Skeletal muscle satellite cell (primary cell): ENCODE results near the gene RASAL2.
A peak's percentile ranks its signal among the peaks of the same experiment; 100 is the strongest.
"Not testable (repeated sequence)": the region's sequence is repeated elsewhere in the genome, so short reads cannot be mapped to it uniquely, and the experiment has no call there.

ENCODE experiments used
- H3K27me3 ChIP-seq: 2 replicates; pipeline ENCODE4 v1.7.0; 2013; ENCODE audit warnings: low read length; ENCODE audit not compliant: control insufficient read depth, insufficient read depth
- H3K36me3 ChIP-seq: 2 replicates; pipeline ENCODE4 v1.7.0; 2013; ENCODE audit warnings: mild to moderate bottlenecking, control low read depth, low read length; ENCODE audit not compliant: insufficient read depth
- H3K4me1 ChIP-seq: 2 replicates; pipeline ENCODE4 v1.7.0; 2013; ENCODE audit warnings: low read length; ENCODE audit not compliant: control insufficient read depth, insufficient read depth
- H3K4me2 ChIP-seq: 2 replicates; pipeline ENCODE4 v1.7.0; 2013; ENCODE audit warnings: mild to moderate bottlenecking, low read length
- H3K4me3 ChIP-seq: 2 replicates; pipeline ENCODE4 v1.7.0; 2013; ENCODE audit warnings: low read length
- H3K9ac ChIP-seq: 2 replicates; pipeline ENCODE4 v1.7.0; 2013; ENCODE audit warnings: mild to moderate bottlenecking, low read depth, low read length, moderate library complexity
- H3K9me3 ChIP-seq: replicated peaks from 2 replicates; pipeline ENCODE4 v1.7.0; 2013; ENCODE audit warnings: mild to moderate bottlenecking, control low read depth, low read length

Gene RASAL2

DNA sequence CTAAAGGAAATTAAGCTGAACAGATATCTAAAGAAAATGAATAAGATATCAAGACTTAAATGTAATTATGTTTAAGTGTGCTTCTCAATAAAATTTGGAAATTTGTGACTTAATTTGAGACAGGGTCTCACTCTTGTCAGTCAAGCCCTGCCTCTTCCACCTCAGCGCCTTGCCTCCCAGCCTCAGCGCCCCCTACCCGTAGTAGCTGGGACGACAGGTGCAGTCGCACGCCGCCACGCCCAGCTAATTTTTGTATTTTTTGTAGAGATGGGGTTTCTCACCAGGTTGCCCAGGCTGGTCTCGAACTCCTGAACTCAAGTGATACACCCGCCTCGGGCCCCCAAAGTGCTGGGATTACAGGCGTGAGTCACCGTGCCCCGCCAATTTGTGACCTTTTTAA is 285.9 kb downstream of the RASAL2 start:
- H3K27me3 ChIP-seq = no peaks in the 10 kb centered on the region
- H3K36me3 ChIP-seq = no peaks in the 10 kb centered on the region
- H3K9me3 ChIP-seq = no peaks in the 10 kb centered on the region
- no peak overlapping the region for H3K4me2 ChIP-seq
- H3K9ac ChIP-seq = no peak overlapping the region
- H3K4me1 ChIP-seq = no peaks in the 10 kb centered on the region
- H3K4me3 ChIP-seq = no peak overlapping the region

DNA sequence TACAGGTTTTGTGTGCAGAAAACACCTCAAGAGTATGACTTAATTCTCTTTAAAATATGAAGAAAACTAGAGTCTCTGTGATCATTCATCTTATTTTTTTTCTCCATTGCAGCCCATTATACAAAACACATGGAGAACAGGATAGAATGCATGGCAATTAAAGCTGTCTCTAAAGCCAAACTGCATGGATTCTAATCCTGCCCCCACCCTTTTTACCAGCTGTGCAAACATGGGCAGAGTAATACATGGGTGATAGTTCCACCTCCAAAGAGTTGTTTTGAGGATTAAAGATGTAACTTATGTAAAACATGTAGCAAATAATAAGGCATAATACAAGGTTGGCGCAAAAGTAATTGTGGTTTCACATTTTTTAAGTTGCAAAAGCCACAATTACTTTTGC is 288.5 kb downstream of the RASAL2 start:
- Histone ChIP-seq H3K9ac (no peak overlapping the region), H3K4me1 (no peaks in the 10 kb centered on the region), H3K4me2 (no peak overlapping the region), H3K36me3 (no peaks in the 10 kb centered on the region), H3K27me3 (no peaks in the 10 kb centered on the region), H3K9me3 (no peaks in the 10 kb centered on the region), H3K4me3 (no peak overlapping the region)

DNA sequence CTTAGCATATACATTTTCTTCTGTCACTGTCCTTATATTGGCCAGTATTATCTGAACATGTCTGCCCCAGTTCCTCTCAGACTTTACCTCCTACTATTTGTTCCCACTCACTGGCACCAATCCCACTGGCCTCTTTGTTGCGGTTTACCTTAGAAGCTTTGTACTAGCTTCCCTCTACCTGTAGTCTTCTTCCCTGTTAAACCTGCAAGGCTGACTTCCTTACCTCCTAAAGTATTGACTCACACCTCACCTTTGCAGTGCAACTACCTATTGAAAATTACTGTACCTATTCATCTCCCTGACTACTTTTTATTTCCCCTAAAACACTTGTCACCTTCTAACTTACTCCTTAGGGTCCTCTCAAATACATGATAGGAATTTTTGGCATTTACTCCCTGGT is 291.8 kb downstream of the RASAL2 start:
- H3K36me3 ChIP-seq = no peaks in the 10 kb centered on the region
- peaks cover 14% of the 10 kb centered on the region for H3K4me1 ChIP-seq
- no peak overlapping the region for H3K4me3 ChIP-seq
- no peak overlapping the region for H3K9ac ChIP-seq
- no peaks in the 10 kb centered on the region for H3K9me3 ChIP-seq
- H3K27me3 ChIP-seq = no peaks in the 10 kb centered on the region
- no peak overlapping the region for H3K4me2 ChIP-seq

DNA sequence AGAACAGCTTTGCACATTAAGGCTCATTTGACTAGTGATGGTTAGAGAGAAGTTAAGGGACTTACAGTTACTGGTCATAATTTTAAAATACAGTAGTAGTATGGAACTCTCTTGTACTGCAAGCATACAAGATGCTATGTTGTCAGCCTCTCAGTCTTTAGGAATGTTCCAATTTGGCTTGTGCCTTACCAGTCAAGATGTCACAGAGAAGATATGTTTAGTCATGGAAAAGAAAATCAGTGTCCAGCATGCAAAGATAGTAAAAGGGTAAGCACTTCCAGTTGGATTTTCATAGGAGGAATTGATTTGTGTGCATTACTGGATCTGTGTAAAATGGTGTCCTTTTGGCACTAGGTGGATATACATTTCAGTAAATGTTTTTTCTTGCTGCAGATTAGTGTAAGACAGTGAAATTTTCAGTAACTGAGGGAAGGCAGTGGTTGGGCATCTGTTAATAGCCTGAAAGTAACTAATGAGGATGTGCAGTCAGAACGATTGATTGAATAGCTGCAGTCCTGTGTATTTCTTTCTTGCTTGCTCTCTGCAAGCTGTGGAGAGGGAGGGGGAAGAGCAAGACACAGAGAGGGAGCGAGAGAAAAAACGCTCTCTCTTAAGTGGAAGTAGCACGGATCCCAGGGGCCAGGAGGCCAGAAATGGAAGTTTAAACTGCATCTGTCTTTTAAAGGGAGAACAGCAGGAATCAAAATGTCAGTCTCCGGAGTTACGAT is 294.7 kb downstream of the RASAL2 start:
- peaks cover 21% of the 10 kb centered on the region for H3K4me1 ChIP-seq
- H3K4me3 ChIP-seq = no peak overlapping the region
- H3K9ac ChIP-seq = no peak overlapping the region
- no peaks in the 10 kb centered on the region for H3K27me3 ChIP-seq
- H3K9me3 ChIP-seq = no peaks in the 10 kb centered on the region
- peak overlapping the region; percentile 34 for H3K4me2 ChIP-seq
- peaks cover 7% of the 10 kb centered on the region for H3K36me3 ChIP-seq

DNA sequence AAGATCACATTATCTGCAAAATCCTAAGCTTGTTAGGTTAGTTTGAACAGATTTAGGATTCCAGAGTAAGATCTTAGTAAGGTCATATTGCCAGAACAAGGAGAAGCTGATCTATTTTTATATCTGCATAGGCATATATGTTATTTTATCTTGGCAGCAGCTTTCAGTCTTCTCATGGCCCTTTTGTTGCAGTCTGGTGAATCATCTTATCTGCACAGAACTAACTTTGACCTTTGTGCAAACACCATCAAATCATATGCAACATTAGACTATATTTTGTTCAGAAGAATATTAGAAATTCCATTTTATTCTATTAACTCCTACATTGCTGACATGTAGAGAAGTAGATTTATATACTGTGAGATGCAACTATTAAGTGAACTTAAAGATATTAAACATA is 295.5 kb downstream of the RASAL2 start:
- peak overlapping the region; percentile 34 for H3K4me2 ChIP-seq
- H3K4me1 ChIP-seq = peaks cover 21% of the 10 kb centered on the region
- H3K9me3 ChIP-seq = no peaks in the 10 kb centered on the region
- H3K4me3 ChIP-seq = no peak overlapping the region
- no peaks in the 10 kb centered on the region for H3K27me3 ChIP-seq
- peaks cover 7% of the 10 kb centered on the region for H3K36me3 ChIP-seq
- no peak overlapping the region for H3K9ac ChIP-seq

DNA sequence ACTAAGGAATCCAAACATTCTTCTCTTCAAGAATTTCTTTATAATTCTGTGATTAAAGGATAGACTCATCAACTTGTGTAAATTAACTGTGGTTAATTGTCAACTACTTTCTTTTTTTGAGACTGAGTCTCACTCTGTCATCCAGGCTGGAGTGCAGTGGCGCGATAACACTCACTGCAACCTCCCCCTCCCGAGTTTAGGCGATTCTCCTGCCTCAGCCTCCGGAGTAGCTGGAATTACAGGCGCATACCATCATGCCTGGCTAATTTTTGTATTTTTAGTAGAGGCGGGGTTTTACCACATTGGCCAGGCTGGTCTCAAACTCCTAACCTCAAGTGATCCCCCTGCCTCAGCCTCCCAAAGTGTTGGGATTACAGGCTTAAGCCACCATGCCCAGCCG is 296.4 kb downstream of the RASAL2 start:
- H3K9me3 ChIP-seq, H3K4me3 ChIP-seq, H3K4me2 ChIP-seq, H3K36me3 ChIP-seq, H3K9ac ChIP-seq, H3K27me3 ChIP-seq: not testable (repeated sequence)
- H3K4me1 ChIP-seq = peaks cover 21% of the 10 kb centered on the region

DNA sequence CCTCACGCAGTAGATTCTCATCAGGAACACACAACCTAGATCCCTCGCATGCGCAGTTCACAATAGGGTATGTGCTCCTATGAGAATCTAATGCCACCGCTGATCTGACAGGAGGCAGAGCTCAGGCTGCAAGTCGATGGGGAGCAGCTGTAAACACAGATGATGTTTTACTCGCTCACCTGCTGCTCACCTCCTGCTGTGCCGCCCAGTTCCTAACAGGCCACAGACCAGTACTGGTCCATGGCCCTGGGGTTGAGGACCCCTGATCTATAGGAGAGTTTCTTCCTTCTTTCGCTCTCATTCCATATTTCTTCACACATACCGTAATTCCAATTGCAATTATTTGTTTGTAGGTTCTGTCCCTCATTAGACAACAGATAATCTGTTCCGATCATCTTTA is 299.5 kb downstream of the RASAL2 start:
- no peak overlapping the region for H3K4me3 ChIP-seq
- H3K9ac ChIP-seq = no peak overlapping the region
- peaks cover 17% of the 10 kb centered on the region for H3K4me1 ChIP-seq
- H3K36me3 ChIP-seq = peaks cover 7% of the 10 kb centered on the region
- H3K9me3 ChIP-seq = no peaks in the 10 kb centered on the region
- H3K4me2 ChIP-seq = no peak overlapping the region
- no peaks in the 10 kb centered on the region for H3K27me3 ChIP-seq

DNA sequence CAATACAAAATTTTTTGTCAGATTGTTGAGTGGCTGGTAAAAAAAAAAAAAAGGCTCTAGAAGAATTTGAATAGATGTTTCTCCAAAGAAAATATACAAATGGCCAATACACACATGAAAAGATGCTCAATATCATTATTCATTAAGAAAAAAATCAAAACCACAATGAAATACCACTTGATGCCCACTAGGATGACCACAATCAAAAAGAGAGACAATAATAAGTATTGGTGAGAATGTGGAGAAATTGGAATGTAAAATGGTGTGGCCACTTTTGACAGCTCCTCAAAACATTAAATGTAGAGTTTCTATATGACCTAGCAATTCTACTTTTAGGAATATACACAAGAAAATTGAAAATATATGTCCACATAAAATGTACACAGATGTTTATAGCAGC is 302.9 kb downstream of the RASAL2 start:
- Histone ChIP-seq H3K9me3 (no peaks in the 10 kb centered on the region), H3K4me1 (peaks cover 7% of the 10 kb centered on the region)

DNA sequence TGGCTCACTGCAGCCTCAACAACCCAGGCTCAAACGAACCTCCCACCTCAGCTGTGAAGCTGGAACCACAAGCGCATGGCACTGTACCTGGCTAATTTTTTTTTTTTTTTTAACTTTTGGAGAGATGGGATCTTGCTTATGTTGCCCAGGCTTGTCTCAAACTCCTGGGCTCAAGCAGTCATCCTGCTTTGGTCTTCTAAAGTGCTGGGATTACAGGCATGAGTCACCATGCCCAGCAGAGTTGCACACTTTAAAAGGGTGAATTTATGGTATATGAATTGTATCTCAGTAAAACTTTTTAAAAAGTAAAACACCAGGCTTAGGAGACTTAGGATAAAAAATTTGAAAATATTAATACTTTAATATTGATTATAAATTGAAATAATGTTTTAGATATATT is 303.8 kb downstream of the RASAL2 start:
- no peaks in the 10 kb centered on the region for H3K9me3 ChIP-seq
- no peaks in the 10 kb centered on the region for H3K27me3 ChIP-seq
- H3K9ac ChIP-seq = no peak overlapping the region
- no peak overlapping the region for H3K4me2 ChIP-seq
- H3K4me3 ChIP-seq = no peak overlapping the region
- H3K36me3 ChIP-seq = no peaks in the 10 kb centered on the region
- peaks cover 2% of the 10 kb centered on the region for H3K4me1 ChIP-seq

More for the DNA sequence above, 302.9 kb downstream of the RASAL2 start:
- Histone ChIP-seq H3K36me3 (peaks cover 2% of the 10 kb centered on the region), H3K9ac (no peak overlapping the region), H3K27me3 (no peaks in the 10 kb centered on the region), H3K4me2 (no peak overlapping the region), H3K4me3 (no peak overlapping the region)

DNA sequence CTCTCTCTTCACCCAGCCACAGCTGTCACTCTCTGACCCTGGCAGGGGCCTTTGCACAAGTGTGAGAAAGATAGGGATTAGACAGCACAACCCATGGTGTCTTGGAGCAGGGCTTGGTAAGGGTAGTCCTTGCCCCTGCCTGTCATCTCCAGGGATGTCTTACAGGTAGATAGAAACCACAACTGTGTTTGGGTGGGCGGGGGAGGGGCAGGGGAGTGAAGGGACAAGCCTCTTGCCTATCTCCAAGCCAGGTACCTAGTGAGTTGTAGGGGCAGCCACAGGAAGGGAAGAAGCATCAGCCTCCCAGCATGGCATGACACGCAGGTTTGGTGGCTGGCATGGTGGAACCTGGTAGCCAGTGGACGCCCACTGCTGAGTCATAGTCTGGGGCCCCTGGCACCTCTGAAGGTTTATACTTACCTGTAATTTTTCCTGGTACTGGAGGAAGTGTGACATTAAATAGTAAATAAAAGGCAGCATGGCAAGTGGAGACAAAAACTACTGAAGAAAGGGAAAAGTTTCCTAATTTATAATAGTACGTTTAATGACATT is 305.3 kb downstream of the RASAL2 start:
- Histone ChIP-seq H3K27me3 (no peaks in the 10 kb centered on the region), H3K9me3 (no peaks in the 10 kb centered on the region), H3K4me3 (no peak overlapping the region), H3K36me3 (no peaks in the 10 kb centered on the region), H3K4me1 (no peaks in the 10 kb centered on the region), H3K9ac (no peak overlapping the region), H3K4me2 (no peak overlapping the region)

DNA sequence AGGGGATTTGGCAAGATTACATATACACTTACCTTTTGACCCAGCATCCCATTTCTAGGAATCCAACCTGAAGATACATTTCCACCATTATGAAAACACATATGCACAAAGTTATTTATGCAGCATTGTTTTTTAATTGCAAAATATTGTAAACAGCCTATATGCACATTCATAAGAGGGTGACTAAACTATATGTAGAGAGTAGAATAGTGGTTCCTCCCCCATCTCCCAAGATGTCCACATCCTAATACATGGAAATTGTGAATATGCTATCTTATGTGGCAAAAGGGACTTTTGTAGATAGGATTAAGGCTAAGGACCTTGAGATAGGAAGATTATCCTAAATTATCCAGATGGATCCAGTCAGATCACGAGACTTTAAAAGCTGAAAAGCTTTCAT is 311.2 kb downstream of the RASAL2 start:
- Histone ChIP-seq H3K4me1 (no peaks in the 10 kb centered on the region), H3K4me2 (no peak overlapping the region), H3K36me3 (no peaks in the 10 kb centered on the region), H3K4me3 (no peak overlapping the region), H3K9ac (no peak overlapping the region), H3K27me3 (no peaks in the 10 kb centered on the region), H3K9me3 (peaks cover 2% of the 10 kb centered on the region)

DNA sequence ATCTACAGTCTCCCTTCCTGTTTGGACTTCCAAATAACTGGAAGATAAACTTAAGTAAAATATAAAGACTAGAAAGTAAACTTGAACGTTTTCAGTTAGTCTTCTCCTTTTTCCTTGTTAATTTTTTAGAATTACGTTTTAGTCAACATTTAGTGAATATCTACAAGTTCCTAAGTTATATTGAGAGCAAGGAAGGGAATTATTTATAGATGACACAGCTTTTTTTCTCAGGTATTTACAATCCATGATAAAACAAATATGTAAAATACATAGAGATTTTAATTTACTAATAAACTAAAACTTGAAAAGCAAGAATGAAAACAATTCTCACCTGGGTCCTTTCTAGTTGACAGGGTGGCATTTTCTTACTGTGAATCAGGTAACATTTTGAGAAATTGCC is 313.3 kb downstream of the RASAL2 start:
- no peak overlapping the region for H3K9ac ChIP-seq
- H3K9me3 ChIP-seq = peaks cover 2% of the 10 kb centered on the region
- H3K4me1 ChIP-seq = no peaks in the 10 kb centered on the region
- H3K4me3 ChIP-seq = no peak overlapping the region
- H3K4me2 ChIP-seq = no peak overlapping the region
- H3K27me3 ChIP-seq = no peaks in the 10 kb centered on the region
- H3K36me3 ChIP-seq = no peaks in the 10 kb centered on the region
